Posterior vena cava (tissue), 2 donors: ENCODE data around the gene CDKAL1. TPM values are rescaled to one million over a fixed set of nuclear protein-coding genes. Genes with fewer than 3 reads are reported as not detected.
"Not testable (repeated sequence)": the region's sequence is repeated elsewhere in the genome, so short reads cannot be mapped to it uniquely, and the experiment has no call there.

Experiments used
- DNase-seq: peaks from one replicate; pipeline ENCODE4 v3.0.0-alpha.2; 2020; ENCODE audit warnings: low spot score
- intact Hi-C, 2 donors: fragments of 100-400 bp; cut with DNase I; formaldehyde crosslinking; loops; one replicate each; pipeline versions ENCODE4 v1.14.1 to v1.14.2; 2022 to 2023
- long read RNA-seq, 2 donors: library from polyadenylated mRNA; unstranded; transcript quantifications; one replicate each; pipeline ENCODE4 v2.0.0, GENCODE V29; 2020 to 2021
- total RNA-seq, 2 donors: library from RNA; stranded (reverse); fragmentation: NEBNext Ultra II Directional; extraction: Animal tissue kit (Norgen Biotek cat#: 25700); gene quantifications; one replicate each; pipeline ENCODE4 v1.2.1, GENCODE V29; 2021
- donor health status: DM: yes; HTN: yes; CAD: no.
- donor health status: DM: yes; HTN: yes; CAD: no.

The CDKAL1 gene
- total RNA-seq, result 10 to 100 TPM; 13.1 TPM
- long read RNA-seq, donor 1, partial matches to known transcripts, result 3 of 8 reads
- long read RNA-seq, donor 1, other reads (novel, unspliced or antisense), result 4 of 8 reads
- long read RNA-seq, donor 2, partial matches to known transcripts, result 1 of 10 reads
- long read RNA-seq, donor 2, other reads (novel, unspliced or antisense), result 6 of 10 reads

- DNase-seq, result peak; percentile 97
- intact Hi-C loops, result loop anchor here in 1 of 2 donors (10.0 kb wide), 1 partner anchor 130 kb away; the partner anchor contains the start of gene E2F3
Measured at GRCh38 chr6:20534295-20535262, at the start of gene CDKAL1. Gene CDKAL1, plus strand, starts transcription at chr6:20534457. Its CDS starts 11,894 bp downstream, at chr6:20546351.

DNA sequence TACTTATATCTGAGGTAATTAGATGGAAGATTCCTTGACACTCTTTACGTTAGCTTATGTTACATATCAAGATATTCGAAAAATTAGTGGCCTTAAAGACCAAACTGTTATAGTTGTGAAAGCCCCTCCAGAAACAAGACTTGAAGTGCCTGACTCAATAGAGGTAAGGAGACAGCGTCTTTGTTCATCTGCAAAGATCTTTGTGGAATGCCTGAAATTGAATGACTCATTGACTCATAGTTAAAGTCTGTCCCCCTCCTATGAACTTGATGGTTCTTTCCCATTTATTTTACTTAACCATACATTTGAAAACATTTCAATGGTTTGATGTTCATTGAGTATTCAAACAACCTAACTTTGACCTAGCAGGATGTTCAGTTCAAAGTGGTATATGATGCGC is 47.6 kb upstream of the CDKAL1 start:
- DNase-seq, result no peak
- intact Hi-C loops, result no loop called here

- intact Hi-C loops, result no loop called here
- no peak for DNase-seq
Measured at GRCh38 chr6:20487669-20488375, 46.4 kb upstream of the CDKAL1 start.

- intact Hi-C loops, result no loop called here
- no peak for DNase-seq
Measured at GRCh38 chr6:20490591-20490990, 43.7 kb upstream of the CDKAL1 start.

- intact Hi-C loops, result no loop called here
- no peak for DNase-seq
Measured at GRCh38 chr6:20492099-20492498, 42.2 kb upstream of the CDKAL1 start.

DNA sequence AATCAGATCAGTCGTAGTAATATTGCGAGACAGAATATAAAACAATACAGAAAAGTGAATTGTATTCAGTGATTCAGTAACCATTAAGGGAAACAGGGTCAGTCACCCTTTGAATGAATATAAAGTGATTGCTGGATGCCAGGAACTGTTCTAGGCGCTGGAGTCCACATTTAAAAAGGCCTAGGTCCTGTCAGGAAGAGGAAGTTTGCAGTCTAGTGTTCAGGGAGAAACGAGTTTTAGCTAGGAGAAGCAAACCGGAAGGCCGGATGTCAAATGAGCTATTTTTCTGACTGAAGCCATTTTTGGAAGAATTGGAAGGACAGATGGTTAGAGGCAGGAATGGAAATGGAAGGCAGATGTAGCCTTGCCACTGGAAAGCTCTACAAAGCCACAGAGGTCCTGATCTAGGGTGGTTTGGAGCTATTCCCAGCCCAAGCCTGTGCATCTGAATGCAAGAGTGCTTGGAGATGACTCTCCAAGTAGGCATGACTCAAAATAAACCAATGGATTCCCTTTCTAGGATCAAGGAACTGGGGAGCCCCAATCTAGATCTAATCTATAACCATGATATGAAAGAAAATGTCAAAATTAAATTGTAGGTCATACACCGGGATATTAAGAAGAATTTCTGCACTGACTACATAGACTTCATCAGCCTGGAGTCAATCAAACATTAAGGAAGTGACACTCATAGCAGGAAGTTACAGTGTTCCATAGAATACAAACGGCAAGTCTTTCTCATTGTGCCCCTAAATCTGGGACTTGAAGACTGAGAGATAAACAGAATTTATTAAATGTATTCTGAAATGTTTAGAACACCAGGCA is 36.8 kb upstream of the CDKAL1 start:
- DNase-seq, result no peak
- intact Hi-C loops, result no loop called here

GRCh38 chr6:20498041-20498385 is 36.2 kb upstream of the CDKAL1 start:
- intact Hi-C loops, result no loop called here
- DNase-seq, result no peak

DNA sequence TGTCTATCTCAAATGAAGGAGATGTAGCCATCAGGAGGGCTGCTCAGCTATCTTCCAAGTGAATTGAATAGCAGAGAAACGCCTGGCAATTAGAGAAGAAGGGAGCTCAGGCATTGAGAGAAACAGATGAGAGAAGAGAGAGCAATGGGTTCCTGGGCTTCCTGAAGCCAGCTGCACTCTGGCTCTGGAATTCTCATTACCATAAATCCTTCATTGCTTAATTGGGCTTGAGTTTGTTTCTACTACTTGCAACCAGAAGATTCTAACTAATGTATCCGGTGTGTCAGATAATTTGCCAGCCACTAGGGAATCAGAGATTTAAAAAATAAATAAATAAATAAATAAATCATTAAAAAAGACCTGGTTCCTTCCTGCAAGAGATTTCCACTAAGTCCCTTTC is 25.0 kb upstream of the CDKAL1 start:
- intact Hi-C loops, result no loop called here
- DNase-seq, result no peak

GRCh38 chr6:20511852-20512251 is 22.4 kb upstream of the CDKAL1 start:
- intact Hi-C loops, result no loop called here
- DNase-seq, result no peak

- intact Hi-C loops, result loop anchor here in 1 of 2 donors (5.0 kb wide), 1 partner anchor 233 kb away; no protein-coding TSS in a partner anchor
- not testable (repeated sequence) for DNase-seq
Measured at GRCh38 chr6:20525208-20525607, 9.0 kb upstream of the CDKAL1 start.

GRCh38 chr6:20529086-20529448 is 5.2 kb upstream of the CDKAL1 start:
- not testable (repeated sequence) for DNase-seq
- intact Hi-C loops, result loop anchor here (2.0 to 5.0 kb wide), 2 partner anchors 237 to 240 kb away; no protein-coding TSS in a partner anchor

GRCh38 chr6:20532881-20533280 is 1.4 kb upstream of the CDKAL1 start:
- no peak for DNase-seq
- intact Hi-C loops, result loop anchor here in 1 of 2 donors (10.0 kb wide), 1 partner anchor 128 kb away; the partner anchor contains the start of gene E2F3

- intact Hi-C loops, result loop anchor here in 1 of 2 donors (10.0 kb wide), 1 partner anchor 129 kb away; the partner anchor contains the start of gene E2F3
- no peak for DNase-seq
Measured at GRCh38 chr6:20533746-20534294, 437 bp upstream of the CDKAL1 start.

GRCh38 chr6:20538131-20538662 is 3.9 kb downstream of the CDKAL1 start:
- intact Hi-C loops, result loop anchor here in 1 of 2 donors (10.0 kb wide), 1 partner anchor 133 kb away; the partner anchor contains the start of gene E2F3
- DNase-seq, result no peak

- no peak for DNase-seq
- intact Hi-C loops, result loop anchor here in 1 of 2 donors (10.0 kb wide), 1 partner anchor 134 kb away; the partner anchor contains the start of gene E2F3
Measured at GRCh38 chr6:20538907-20539306, 4.7 kb downstream of the CDKAL1 start.

- DNase-seq, result no peak
- intact Hi-C loops, result loop anchor here in 1 of 2 donors (10.0 kb wide), 1 partner anchor 135 kb away; the partner anchor contains the start of gene E2F3
Measured at GRCh38 chr6:20539387-20539786, 5.1 kb downstream of the CDKAL1 start.

- no peak for DNase-seq
- intact Hi-C loops, result no loop called here
Measured at GRCh38 chr6:20540683-20541082, 6.4 kb downstream of the CDKAL1 start.

- intact Hi-C loops, result no loop called here
- DNase-seq, result no peak
Measured at GRCh38 chr6:20541382-20541781, 7.1 kb downstream of the CDKAL1 start.
